Calu3 (cell line): Measurements from ENCODE around the gene SNX30. TPM values are rescaled to one million over a fixed set of nuclear protein-coding genes. Genes with fewer than 3 reads are reported as not detected.
A peak's percentile ranks its signal among the peaks of the same experiment; 100 is the strongest.

Experiments
- BruUV-seq: library from RNA; stranded (reverse); fragments of 400-500 nt; replicated peaks from 2 replicates; lab custom pipeline; 2021; lab: Mats Ljungman, UMichigan
- CTCF ChIA-PET: fragments of 300-600 bp; sonication (Branson Sonifier 250); formaldehyde crosslinking; loops from one replicate; lab custom pipeline; 2022; ENCODE audit warnings: antibody characterized with exemption; lab: Charles Lee
- DNase-seq: peaks from one replicate; pipeline ENCODE4 v3.0.0; 2022
- H3K27ac Mint-ChIP-seq: one replicate; pipeline ENCODE4 v1.8.0; 2022; ENCODE audit warnings: mixed read lengths; ENCODE audit not compliant: unreplicated experiment
- H3K27me3 Mint-ChIP-seq: one replicate; pipeline ENCODE4 v1.8.0; 2022; ENCODE audit warnings: mixed read lengths; ENCODE audit not compliant: unreplicated experiment
- H3K36me3 Mint-ChIP-seq: one replicate; pipeline ENCODE4 v1.8.0; 2022; ENCODE audit warnings: mild to moderate bottlenecking, moderate library complexity, mixed read lengths; ENCODE audit not compliant: insufficient read depth, unreplicated experiment
- H3K4me1 Mint-ChIP-seq: one replicate; pipeline ENCODE4 v1.8.0; 2022; ENCODE audit warnings: mild to moderate bottlenecking, low read depth, mixed read lengths; ENCODE audit not compliant: unreplicated experiment
- H3K4me3 Mint-ChIP-seq: one replicate; pipeline ENCODE4 v1.8.0; 2022; ENCODE audit warnings: mild to moderate bottlenecking, low read depth, moderate library complexity, mixed read lengths; ENCODE audit not compliant: unreplicated experiment
- H3K9me3 Mint-ChIP-seq: one replicate; pipeline ENCODE4 v1.8.0; 2022; ENCODE audit warnings: low read depth, mixed read lengths; ENCODE audit not compliant: unreplicated experiment
- intact Hi-C: fragments of 100-400 bp; cut with micrococcal nuclease; formaldehyde crosslinking; loops from one replicate; pipeline ENCODE4 v1.10.0; 2022; ENCODE audit not compliant: unreplicated experiment
- total RNA-seq: library from RNA; stranded (reverse); gene quantifications from 2 replicates; pipeline ENCODE4 v1.2.3, GENCODE V29; 2022
- TF ChIP-seq, protein P1 (sequence below): fragments of 200-600 bp; IDR thresholded peaks from one replicate; pipeline ENCODE4 v1.8.0; 2022; ENCODE audit warnings: antibody characterized with exemption; ENCODE audit not compliant: unreplicated experiment

The SNX30 gene
- total RNA-seq, 1 experiment from 2014 or later: 8.7 TPM

DNA sequence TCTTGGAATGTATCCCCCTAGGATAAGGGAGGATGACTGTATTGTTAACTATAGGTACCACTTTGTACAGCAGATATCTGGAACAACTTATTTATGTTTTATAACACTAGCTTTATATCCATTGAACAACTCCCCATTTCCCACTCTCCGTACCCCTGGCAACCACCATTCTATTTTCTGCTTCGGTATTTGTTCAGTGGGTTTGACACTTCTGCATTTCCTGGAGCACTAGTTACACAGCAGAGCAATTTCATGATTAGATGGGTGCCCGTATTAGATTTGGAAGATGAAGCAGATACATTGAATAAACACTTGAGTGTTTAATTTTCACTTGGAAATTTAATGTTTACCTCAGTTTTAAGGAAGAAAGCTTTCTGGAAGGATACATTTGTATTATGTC lies 72.7 kb downstream of the SNX30 start:
- H3K27me3 Mint-ChIP-seq: no peaks in the 10 kb centered on the region
- H3K4me1 Mint-ChIP-seq: no peaks in the 10 kb centered on the region
- BruUV-seq: no TSS peak
- CTCF ChIA-PET: no interaction called here
- intact Hi-C loops: no loop called here
- no peak for DNase-seq
- H3K27ac Mint-ChIP-seq: no peak overlapping the region
- H3K36me3 Mint-ChIP-seq: peaks cover 5% of the 10 kb centered on the region
- no peaks in the 10 kb centered on the region for H3K9me3 Mint-ChIP-seq
- H3K4me3 Mint-ChIP-seq: no peak overlapping the region
- TF ChIP-seq, protein P1, sequence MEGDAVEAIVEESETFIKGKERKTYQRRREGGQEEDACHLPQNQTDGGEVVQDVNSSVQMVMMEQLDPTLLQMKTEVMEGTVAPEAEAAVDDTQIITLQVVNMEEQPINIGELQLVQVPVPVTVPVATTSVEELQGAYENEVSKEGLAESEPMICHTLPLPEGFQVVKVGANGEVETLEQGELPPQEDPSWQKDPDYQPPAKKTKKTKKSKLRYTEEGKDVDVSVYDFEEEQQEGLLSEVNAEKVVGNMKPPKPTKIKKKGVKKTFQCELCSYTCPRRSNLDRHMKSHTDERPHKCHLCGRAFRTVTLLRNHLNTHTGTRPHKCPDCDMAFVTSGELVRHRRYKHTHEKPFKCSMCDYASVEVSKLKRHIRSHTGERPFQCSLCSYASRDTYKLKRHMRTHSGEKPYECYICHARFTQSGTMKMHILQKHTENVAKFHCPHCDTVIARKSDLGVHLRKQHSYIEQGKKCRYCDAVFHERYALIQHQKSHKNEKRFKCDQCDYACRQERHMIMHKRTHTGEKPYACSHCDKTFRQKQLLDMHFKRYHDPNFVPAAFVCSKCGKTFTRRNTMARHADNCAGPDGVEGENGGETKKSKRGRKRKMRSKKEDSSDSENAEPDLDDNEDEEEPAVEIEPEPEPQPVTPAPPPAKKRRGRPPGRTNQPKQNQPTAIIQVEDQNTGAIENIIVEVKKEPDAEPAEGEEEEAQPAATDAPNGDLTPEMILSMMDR: no peak

- H3K27me3 Mint-ChIP-seq: no peaks in the 10 kb centered on the region
- H3K9me3 Mint-ChIP-seq: no peaks in the 10 kb centered on the region
- intact Hi-C loops: no loop called here
- no peak overlapping the region for H3K27ac Mint-ChIP-seq
- peak; percentile 28 for DNase-seq
- CTCF ChIA-PET: interaction anchor here (0.7 kb wide), 1 partner anchor 435 kb away, joined by 3 read pairs; no protein-coding TSS in a partner anchor
- no peaks in the 10 kb centered on the region for H3K36me3 Mint-ChIP-seq
- TF ChIP-seq, protein P1: no peak
- no peak overlapping the region for H3K4me3 Mint-ChIP-seq
- H3K4me1 Mint-ChIP-seq: no peaks in the 10 kb centered on the region
- BruUV-seq: no TSS peak
These were observed 80.8 kb downstream of the SNX30 start for GRCh38 chr9:112831281-112831851.

DNA sequence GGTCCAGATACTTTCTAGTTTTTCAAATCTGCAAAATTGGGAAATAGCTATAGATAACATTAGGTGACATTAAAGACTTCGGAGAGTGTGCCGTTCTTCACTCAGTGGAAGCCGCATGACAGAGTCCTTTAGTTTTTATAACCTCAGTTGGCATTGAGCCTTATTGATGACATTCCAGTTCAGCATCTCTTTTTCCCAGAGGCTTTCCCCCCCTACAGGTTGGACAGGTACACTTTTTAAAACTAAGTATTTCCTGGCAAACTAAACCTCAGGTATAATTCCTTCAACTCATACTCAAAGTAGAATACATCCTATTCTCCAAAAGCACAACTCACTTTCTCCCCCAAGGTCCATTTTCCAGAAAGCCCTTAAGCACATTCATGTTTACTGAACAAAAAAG lies 81.4 kb downstream of the SNX30 start:
- Mint-ChIP-seq H3K36me3 (no peaks in the 10 kb centered on the region), H3K9me3 (no peaks in the 10 kb centered on the region), H3K4me1 (no peaks in the 10 kb centered on the region), H3K4me3 (no peak overlapping the region), H3K27me3 (no peaks in the 10 kb centered on the region), H3K27ac (no peak overlapping the region)
- BruUV-seq: no TSS peak
- CTCF ChIA-PET: no interaction called here
- TF ChIP-seq, protein P1: no peak
- intact Hi-C loops: no loop called here
- DNase-seq: no peak

DNA sequence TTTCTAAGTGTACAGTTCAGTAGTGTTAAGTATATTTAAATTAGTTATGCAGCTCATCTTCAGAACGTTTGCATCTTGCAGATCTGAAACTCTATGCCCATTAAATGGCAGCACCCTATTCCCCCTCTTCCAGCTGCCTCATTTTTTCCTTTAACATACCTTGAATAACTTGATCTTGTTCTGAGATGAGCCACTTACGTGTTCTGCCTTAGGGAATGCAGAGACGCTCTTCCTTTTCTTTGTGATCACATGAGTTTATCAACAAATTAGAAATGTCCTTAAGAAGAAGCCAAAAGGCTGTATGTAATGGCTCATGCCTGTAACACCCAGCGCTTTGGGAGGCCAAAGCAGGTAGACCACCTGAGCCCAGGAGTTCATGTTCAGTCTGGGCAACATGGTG lies 82.5 kb downstream of the SNX30 start:
- no peak overlapping the region for H3K27ac Mint-ChIP-seq
- H3K27me3 Mint-ChIP-seq: no peaks in the 10 kb centered on the region
- no peak for DNase-seq
- H3K36me3 Mint-ChIP-seq: peaks cover under 1% of the 10 kb centered on the region
- intact Hi-C loops: no loop called here
- H3K9me3 Mint-ChIP-seq: no peaks in the 10 kb centered on the region
- no TSS peak for BruUV-seq
- H3K4me3 Mint-ChIP-seq: no peak overlapping the region
- no peaks in the 10 kb centered on the region for H3K4me1 Mint-ChIP-seq
- TF ChIP-seq, protein P1: no peak
- CTCF ChIA-PET: no interaction called here
